ENCODE measurements around the gene APH1A.
"Not testable (repeated sequence)": the region's sequence is repeated elsewhere in the genome, so short reads cannot be mapped to it uniquely, and the experiment has no call there.

The APH1A gene

DNA sequence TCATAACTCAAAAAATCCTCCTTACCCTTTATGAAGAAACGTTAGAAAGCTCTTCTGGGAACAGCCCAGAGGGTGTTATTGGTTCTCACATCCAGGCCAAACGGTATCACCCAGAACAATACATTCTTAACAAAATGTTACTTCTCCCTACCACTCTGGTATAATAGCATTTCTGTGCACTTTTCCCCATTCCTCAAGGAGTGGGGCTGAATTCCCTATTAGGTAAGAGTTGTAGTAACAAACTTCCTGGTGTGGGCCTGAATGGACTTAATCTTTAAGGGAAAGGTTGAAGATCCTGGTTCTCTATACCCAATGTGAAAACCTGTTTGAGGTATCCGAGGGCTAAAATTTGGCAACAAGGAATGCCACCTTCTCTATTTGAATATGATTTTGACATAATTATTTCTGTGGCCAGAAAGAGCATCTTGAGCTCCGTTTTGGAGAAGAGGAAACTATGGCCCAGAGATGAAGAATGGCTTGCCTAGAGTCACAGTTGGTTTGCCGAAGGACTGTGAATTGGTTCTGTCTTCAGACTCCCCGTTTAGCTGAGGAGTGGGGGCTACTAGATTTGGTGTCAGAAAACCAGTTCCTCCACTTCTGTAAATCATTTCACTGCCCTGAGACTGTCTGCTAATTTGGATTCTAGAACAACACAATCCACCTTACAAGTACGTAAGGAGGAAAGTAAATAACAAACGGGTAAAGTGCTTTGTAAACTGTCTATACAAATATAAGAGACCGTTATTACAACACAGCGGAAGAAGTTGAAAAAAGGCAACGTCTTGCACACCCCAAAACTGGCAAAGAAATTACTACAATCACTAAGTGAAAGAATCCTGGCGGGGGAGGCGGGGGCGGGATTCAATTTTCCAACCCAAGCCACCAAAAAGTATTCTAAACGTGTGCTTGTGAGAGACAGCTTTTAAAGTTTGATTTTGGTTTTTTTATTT is 35.2 kb downstream of the APH1A start:
- no peak for DNase-seq

DNA sequence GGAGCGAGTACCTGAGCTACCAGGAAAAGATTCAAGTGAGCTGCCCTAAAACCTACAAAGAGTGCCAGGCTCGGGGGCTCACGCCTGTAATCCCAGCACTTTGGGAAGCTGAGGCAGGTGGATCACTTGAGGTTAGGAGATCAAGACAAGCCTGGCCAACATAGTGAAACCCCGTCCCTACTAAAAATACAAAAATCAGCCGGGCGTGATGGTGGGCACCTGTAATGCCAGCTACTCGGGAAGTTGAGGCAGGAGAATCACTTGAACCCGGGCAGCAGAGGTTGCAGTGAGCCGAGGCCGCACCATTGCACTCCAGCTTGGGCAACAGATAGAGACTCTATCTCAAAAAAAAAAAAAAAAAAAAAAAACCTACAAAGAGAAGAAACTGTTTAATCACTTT is 35.9 kb downstream of the APH1A start:
- DNase-seq: not testable (repeated sequence)

DNA sequence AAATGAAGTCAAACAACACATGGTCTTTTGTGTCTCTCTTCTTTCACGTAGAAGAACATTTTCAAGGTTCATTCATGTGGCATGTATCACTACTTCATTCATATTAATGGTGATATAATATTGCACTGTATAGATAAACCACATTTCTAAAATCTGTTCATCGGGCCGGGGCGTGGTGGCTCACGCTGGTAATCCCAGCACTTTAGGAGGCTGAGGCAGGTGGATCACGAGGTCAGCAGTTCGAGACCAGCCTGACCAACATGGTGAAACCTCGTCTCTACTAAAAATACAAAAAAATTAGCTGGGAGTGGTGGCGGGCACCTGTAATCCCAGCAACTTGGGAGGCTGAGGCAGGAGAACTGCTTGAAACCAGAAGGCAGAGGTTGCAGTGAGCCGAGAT is 40.6 kb downstream of the APH1A start:
- DNase-seq: not testable (repeated sequence)

DNA sequence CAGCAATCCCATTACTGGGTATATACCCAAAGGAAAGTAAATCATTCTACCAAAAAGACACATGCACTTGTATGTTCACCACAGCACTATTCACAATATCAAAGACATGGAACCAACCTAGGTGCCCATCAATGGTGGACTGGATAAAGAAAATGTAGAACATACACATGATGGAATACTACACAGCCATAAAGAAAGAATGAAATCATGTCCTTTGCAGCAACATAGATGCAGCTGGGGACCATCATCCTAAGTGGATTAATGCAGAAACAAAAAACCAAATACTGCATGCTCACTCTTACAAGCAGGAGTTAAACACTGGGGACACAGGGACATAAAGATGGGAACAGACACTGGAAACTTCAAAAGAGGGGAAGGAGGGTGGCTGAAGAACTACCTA is 41.6 kb downstream of the APH1A start:
- no peak for DNase-seq

DNA sequence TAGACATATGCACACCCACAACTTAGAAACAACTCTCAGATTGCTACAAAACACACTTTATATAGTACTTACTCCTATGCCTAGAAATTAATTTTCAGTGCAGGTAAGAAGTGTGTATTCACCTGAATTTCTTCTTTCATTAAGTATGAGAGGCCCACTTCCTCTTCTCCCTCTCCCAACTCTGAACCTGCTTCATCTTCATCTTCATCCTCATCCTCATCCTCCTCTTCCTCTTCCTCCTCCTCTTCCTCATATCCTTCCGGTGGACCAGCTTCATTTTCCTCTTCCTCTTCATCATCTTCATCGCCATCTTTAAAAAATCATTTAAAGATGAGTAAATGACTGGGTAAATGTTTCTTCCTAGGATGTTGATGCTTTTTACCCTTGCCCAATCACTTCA is 42.3 kb downstream of the APH1A start:
- DNase-seq: no peak

DNA sequence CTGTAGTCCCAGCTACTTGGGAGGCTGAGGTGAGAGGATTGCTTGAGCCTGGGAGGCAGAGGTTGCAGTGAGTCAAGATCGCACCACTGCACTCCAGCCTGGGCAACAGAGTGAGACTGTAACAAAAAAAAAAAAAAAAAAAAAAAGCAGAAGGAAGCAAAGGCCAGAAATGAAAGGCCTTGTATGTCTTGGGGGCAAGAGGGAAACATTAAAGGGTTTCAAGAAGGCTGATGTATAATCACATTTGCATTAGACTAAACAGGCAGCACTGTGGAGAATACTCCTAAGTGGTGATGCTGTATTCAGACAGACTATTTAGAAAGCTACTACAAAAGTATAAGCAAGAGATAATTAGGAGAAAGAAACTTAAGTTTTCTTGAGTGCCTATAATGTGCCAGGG is 43.3 kb downstream of the APH1A start:
- DNase-seq: no peak

DNA sequence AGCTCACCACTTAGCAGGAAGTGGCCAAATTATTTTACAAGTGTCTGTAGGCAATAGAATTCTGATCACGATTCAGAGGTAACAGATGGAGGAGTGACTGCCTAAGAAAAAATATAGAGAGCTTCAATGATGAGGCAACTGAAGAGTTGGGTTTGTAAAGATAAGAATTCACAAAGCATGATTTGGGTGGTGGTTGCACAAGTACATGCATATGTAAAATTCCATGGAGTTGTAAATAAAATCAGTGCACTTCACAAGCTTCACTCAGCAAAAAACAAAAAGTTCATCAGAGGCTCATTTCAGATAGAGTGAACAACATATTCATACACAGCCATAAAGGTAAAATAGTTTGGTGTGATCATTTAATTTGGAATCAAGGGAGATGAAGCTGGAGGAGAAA is 43.8 kb downstream of the APH1A start:
- DNase-seq: no peak

DNA sequence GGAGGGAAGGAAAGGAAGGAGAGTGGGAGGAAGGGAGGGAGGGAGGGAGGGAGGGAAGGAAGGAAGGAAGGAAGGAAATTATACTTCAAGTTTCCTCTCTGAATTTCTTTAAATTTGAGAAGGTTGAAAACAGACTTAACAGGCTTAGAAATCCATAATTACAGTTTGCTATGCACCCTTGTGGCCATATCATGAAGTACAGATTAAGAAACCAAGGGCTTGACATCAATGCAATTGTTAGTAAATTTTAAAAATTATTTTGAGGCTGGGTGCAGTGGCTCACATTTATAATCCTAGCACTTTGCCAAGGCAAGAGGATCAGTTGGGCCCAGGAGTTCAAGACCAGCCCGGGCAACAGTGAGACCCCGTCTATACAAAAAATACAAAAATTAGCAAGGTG is 47.3 kb downstream of the APH1A start:
- DNase-seq: no peak

DNA sequence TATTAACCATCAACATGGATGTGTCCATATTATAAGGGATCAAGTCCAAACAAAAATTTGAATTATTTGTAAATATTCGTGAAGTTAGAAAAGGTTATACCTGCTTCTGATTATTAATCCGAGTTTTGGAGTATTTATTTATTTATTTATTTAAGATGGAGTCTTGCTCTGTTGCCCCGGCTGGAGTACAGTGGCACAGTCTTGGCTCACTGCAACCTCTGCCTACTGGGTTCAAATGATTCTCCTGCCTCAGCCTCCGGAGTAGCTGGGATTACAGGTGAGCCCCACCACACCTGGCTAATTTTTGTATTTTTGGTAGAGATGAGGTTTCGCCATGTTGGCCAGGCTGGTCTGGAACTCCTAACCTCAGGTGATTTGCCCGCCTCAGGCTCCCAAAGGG is 53.0 kb downstream of the APH1A start:
- DNase-seq: not testable (repeated sequence)
